ENCODE results near the gene APH1A. TPM values are rescaled to one million over a fixed set of nuclear protein-coding genes. Genes with fewer than 3 reads are reported as not detected.
A peak's percentile ranks its signal among the peaks of the same experiment; 100 is the strongest.
"Not testable (repeated sequence)": the region's sequence is repeated elsewhere in the genome, so short reads cannot be mapped to it uniquely, and the experiment has no call there.

APH1A gene
- total RNA-seq, result 49.3 TPM
- long read RNA-seq, transcript APH1A-202 (6 exons, 2,353 nt), result major isoform, 8 of 20 reads
- long read RNA-seq, transcript APH1A-203 (7 exons, 1,713 nt), result major isoform, 8 of 20 reads
- long read RNA-seq, partial matches to known transcripts, result 2 of 20 reads
- long read RNA-seq, other reads (novel, unspliced or antisense), result 2 of 20 reads

- Histone ChIP-seq H3K4me3 (peak within 1 kb of the TSS; percentile 99), H3K36me3 (peaks cover 36% of the 10 kb centered on the region), H3K9me3 (replicated peaks) (no peaks in the 10 kb centered on the region), H3K27me3 (ENCODE audit: low read depth) (no peaks in the 10 kb centered on the region), H3K4me1 (peaks cover 57% of the 10 kb centered on the region), H3K27ac (replicated peaks) (peak within 1 kb of the TSS; percentile 99)
- DNase-seq, result peak; percentile 96
- intact Hi-C loops (cut with micrococcal nuclease), result no loop called here
- TF ChIP-seq CTCF (IDR thresholded peaks at IDR 0.05; ENCODE audit: borderline replicate concordance), result no peak
Measured at GRCh38 chr1:150268705-150269403, at the start of gene APH1A. Gene APH1A, minus strand, starts transcription at chr1:150269016. Its CDS starts 206 bp downstream, at chr1:150268810.

GRCh38 chr1:150314691-150315090 lies 45.9 kb upstream of the APH1A start:
- H3K27me3 ChIP-seq (ENCODE audit: low read depth); H3K36me3 ChIP-seq; H3K4me3 ChIP-seq; H3K9me3 ChIP-seq (replicated peaks); H3K27ac ChIP-seq (replicated peaks); H3K4me1 ChIP-seq; intact Hi-C loops (cut with micrococcal nuclease); DNase-seq: not testable (repeated sequence)

- Histone ChIP-seq H3K27ac (replicated peaks) (no peak overlapping the region), H3K4me1 (no peaks in the 10 kb centered on the region), H3K27me3 (ENCODE audit: low read depth) (no peaks in the 10 kb centered on the region), H3K36me3 (peaks cover 13% of the 10 kb centered on the region), H3K4me3 (no peak overlapping the region), H3K9me3 (replicated peaks) (no peaks in the 10 kb centered on the region)
- intact Hi-C loops (cut with micrococcal nuclease), result no loop called here
- no peak for DNase-seq
- no peak for TF ChIP-seq CTCF (IDR thresholded peaks at IDR 0.05; ENCODE audit: borderline replicate concordance)
Measured at GRCh38 chr1:150311762-150312161, 42.9 kb upstream of the APH1A start.

GRCh38 chr1:150309758-150310508 lies 41.1 kb upstream of the APH1A start:
- intact Hi-C loops (cut with micrococcal nuclease), result no loop called here
- H3K4me1 ChIP-seq, result no peaks in the 10 kb centered on the region
- H3K27ac ChIP-seq (replicated peaks), result no peak overlapping the region
- H3K36me3 ChIP-seq, result peaks cover 30% of the 10 kb centered on the region
- no peak for TF ChIP-seq CTCF (IDR thresholded peaks at IDR 0.05; ENCODE audit: borderline replicate concordance)
- H3K27me3 ChIP-seq (ENCODE audit: low read depth), result no peaks in the 10 kb centered on the region
- no peaks in the 10 kb centered on the region for H3K9me3 ChIP-seq (replicated peaks)
- DNase-seq, result no peak
- H3K4me3 ChIP-seq, result no peak overlapping the region

- DNase-seq; intact Hi-C loops (cut with micrococcal nuclease); H3K27ac ChIP-seq (replicated peaks); H3K27me3 ChIP-seq (ENCODE audit: low read depth); H3K4me3 ChIP-seq; H3K9me3 ChIP-seq (replicated peaks); H3K4me1 ChIP-seq: not testable (repeated sequence)
- peaks cover 30% of the 10 kb centered on the region for H3K36me3 ChIP-seq
Measured at GRCh38 chr1:150308585-150308984, 39.8 kb upstream of the APH1A start.

GRCh38 chr1:150302902-150303301 lies 34.1 kb upstream of the APH1A start:
- TF ChIP-seq CTCF (IDR thresholded peaks at IDR 0.05; ENCODE audit: borderline replicate concordance), result no peak
- DNase-seq, result no peak
- Histone ChIP-seq H3K27me3 (ENCODE audit: low read depth) (no peaks in the 10 kb centered on the region), H3K9me3 (replicated peaks) (no peaks in the 10 kb centered on the region), H3K4me3 (no peak overlapping the region), H3K4me1 (no peaks in the 10 kb centered on the region), H3K36me3 (peaks cover 77% of the 10 kb centered on the region), H3K27ac (replicated peaks) (no peak overlapping the region)
- intact Hi-C loops (cut with micrococcal nuclease), result no loop called here
